Measurements from ENCODE around the gene LDLRAD2.
"Not testable (repeated sequence)": the region's sequence is repeated elsewhere in the genome, so short reads cannot be mapped to it uniquely, and the experiment has no call there.

LDLRAD2 gene

GRCh38 chr1:21823980-21824702 lies 12.1 kb downstream of the LDLRAD2 start:
- DNase-seq (ENCODE audit: low read depth in 2 of 2), result no peak

- DNase-seq (ENCODE audit: low read depth in 2 of 2), result no peak
These were observed 12.9 kb downstream of the LDLRAD2 start for GRCh38 chr1:21824926-21825325.

GRCh38 chr1:21825393-21825792 lies 13.3 kb downstream of the LDLRAD2 start:
- DNase-seq (ENCODE audit: low read depth in 2 of 2), result no peak

- not testable (repeated sequence) for DNase-seq (ENCODE audit: low read depth in 2 of 2)
These were observed 14.6 kb downstream of the LDLRAD2 start for GRCh38 chr1:21826694-21827093.

GRCh38 chr1:21827141-21827679 lies 15.1 kb downstream of the LDLRAD2 start:
- DNase-seq (ENCODE audit: low read depth in 2 of 2), result no peak

- no peak for DNase-seq (ENCODE audit: low read depth in 2 of 2)
These were observed 16.0 kb downstream of the LDLRAD2 start for GRCh38 chr1:21828075-21828474.

- DNase-seq (ENCODE audit: low read depth in 2 of 2), result no peak
These were observed 16.6 kb downstream of the LDLRAD2 start for GRCh38 chr1:21828506-21829210.

- DNase-seq (ENCODE audit: low read depth in 2 of 2), result no peak
These were observed 17.2 kb downstream of the LDLRAD2 start for GRCh38 chr1:21829294-21829693.

GRCh38 chr1:21830792-21831453 lies 18.9 kb downstream of the LDLRAD2 start:
- DNase-seq (ENCODE audit: low read depth in 2 of 2), result no peak

GRCh38 chr1:21831454-21831970 lies 19.4 kb downstream of the LDLRAD2 start:
- no peak for DNase-seq (ENCODE audit: low read depth in 2 of 2)

GRCh38 chr1:21833392-21833976 lies 21.4 kb downstream of the LDLRAD2 start:
- DNase-seq (ENCODE audit: low read depth in 2 of 2), result no peak

GRCh38 chr1:21834094-21834493 lies 22.0 kb downstream of the LDLRAD2 start:
- DNase-seq (ENCODE audit: low read depth in 2 of 2), result no peak

- DNase-seq (ENCODE audit: low read depth in 2 of 2), result no peak
These were observed 22.6 kb downstream of the LDLRAD2 start for GRCh38 chr1:21834666-21835065.

GRCh38 chr1:21836010-21836409 lies 23.9 kb downstream of the LDLRAD2 start:
- DNase-seq (ENCODE audit: low read depth in 2 of 2), result no peak

- no peak for DNase-seq (ENCODE audit: low read depth in 2 of 2)
These were observed 24.7 kb downstream of the LDLRAD2 start for GRCh38 chr1:21836729-21837128.

GRCh38 chr1:21837476-21837875 lies 25.4 kb downstream of the LDLRAD2 start:
- DNase-seq (ENCODE audit: low read depth in 2 of 2), result no peak

GRCh38 chr1:21838359-21839157 lies 26.5 kb downstream of the LDLRAD2 start:
- no peak for DNase-seq (ENCODE audit: low read depth in 2 of 2)

GRCh38 chr1:21839337-21840037 lies 27.4 kb downstream of the LDLRAD2 start:
- DNase-seq (ENCODE audit: low read depth in 2 of 2), result no peak

GRCh38 chr1:21840981-21841380 lies 28.9 kb downstream of the LDLRAD2 start:
- DNase-seq (ENCODE audit: low read depth in 2 of 2), result no peak

- no peak for DNase-seq (ENCODE audit: low read depth in 2 of 2)
These were observed 29.9 kb downstream of the LDLRAD2 start for GRCh38 chr1:21841852-21842466.

Data from stimulated activated CD8-positive, alpha-beta memory T cell treated with anti-CD3 and anti-CD28 coated beads, Interleukin-7, amount 100 ng/mL, for 1 hour (primary cell).